Tibial nerve (tissue), 4 donors: ENCODE data around the gene GCHFR. TPM values are rescaled to one million over a fixed set of nuclear protein-coding genes. Genes with fewer than 3 reads are reported as not detected.

Source experiments
- DNase-seq, 2 donors: peaks; one replicate each; pipeline ENCODE4 v3.0.0-alpha.2; 2019; ENCODE audit warnings: low spot score in 2 of 2
- H3K27ac ChIP-seq, 4 donors: fragments of 200-600 bp; sonication (generic) in 3 of 4; one replicate each; pipeline ENCODE4 v1.5.1; 2017 to 2019; ENCODE audit warnings: mild to moderate bottlenecking in 1 of 4
- H3K27me3 ChIP-seq, 2 donors: fragments of 200-600 bp; sonication (generic) in 1 of 2; one replicate each; pipeline versions ENCODE4 v1.5.1 to v1.6.0; 2017 to 2019
- H3K36me3 ChIP-seq, 3 donors: fragments of 200-600 bp; sonication (generic); one replicate each; pipeline ENCODE4 v1.5.1; 2018 to 2019
- H3K4me1 ChIP-seq, 4 donors: fragments of 200-600 bp; sonication (generic) in 3 of 4; one replicate each; pipeline ENCODE4 v1.5.1; 2017 to 2019
- H3K4me3 ChIP-seq, 4 donors: fragments of 200-600 bp; sonication (generic) in 3 of 4; one replicate each; pipeline ENCODE4 v1.5.1; 2017 to 2019; ENCODE audit warnings: mild to moderate bottlenecking in 1 of 4, moderate library complexity in 1 of 4
- H3K9me3 ChIP-seq, 4 donors: fragments of 200-600 bp; sonication (generic) in 3 of 4; one replicate each; pipeline ENCODE4 v1.5.1; 2017 to 2019
- EP300 ChIP-seq, 2 donors: sonication (generic); formaldehyde crosslinking; IDR thresholded peaks; one replicate each; pipeline ENCODE4 v1.6.1; 2017; ENCODE audit warnings: antibody characterized with exemption in 2 of 2, mild to moderate bottlenecking in 1 of 2
- POLR2A ChIP-seq, 2 donors: fragments of 450-650 bp; IDR thresholded peaks; one replicate each; pipeline ENCODE4 v1.6.1; 2017; ENCODE audit warnings: antibody characterized with exemption in 2 of 2, mild to moderate bottlenecking in 2 of 2, moderate library complexity in 2 of 2
- WGBS, 2 donors: methylation state at CpG; one replicate each; pipeline ENCODE4 v1.1.5; 2018; 5-methylcytosine and 5-hydroxymethylcytosine counted together
- total RNA-seq, 4 donors: library from RNA; depleted of rRNA; stranded (reverse); fragments of >200 nt; gene quantifications; one replicate each; pipeline ENCODE4 v1.1.0, GENCODE V29; 2016
- TF ChIP-seq, protein P1 (sequence below), 5 experiments: fragments of 200-600 bp in 3 of 5; fragments of 450-650 bp in 2 of 5; sonication (generic) in 3 of 5; IDR thresholded peaks; one replicate each; pipeline ENCODE4 v1.5.1; 2016 to 2019; ENCODE audit warnings: antibody characterized with exemption in 5 of 5, mild to moderate bottlenecking in 3 of 5, moderate library complexity in 2 of 5

The GCHFR gene
- total RNA-seq, 4 donors from 2014 or later: 24.5 to 49.4 (median 44.1) TPM

DNA sequence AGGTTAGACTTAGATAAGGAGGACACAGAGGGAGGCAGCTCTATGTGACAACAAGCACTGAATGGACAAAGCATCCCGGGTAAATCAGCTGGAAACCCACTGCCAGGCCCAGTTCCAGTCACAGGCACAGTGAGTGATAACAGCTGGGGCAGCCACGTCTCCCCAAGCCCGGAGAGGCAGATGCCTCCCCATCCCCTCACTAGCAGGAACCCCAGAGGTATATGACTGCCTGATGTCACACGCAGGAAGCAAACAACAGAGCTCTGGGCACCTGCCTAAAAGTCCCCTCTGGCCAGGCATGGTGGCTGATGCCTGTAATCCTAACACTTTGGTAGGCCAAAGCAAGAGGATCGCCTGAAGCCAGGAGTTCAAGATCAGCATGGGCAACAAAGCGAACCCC, 24.1 kb downstream of the GCHFR start:
- TF ChIP-seq, protein P1, sequence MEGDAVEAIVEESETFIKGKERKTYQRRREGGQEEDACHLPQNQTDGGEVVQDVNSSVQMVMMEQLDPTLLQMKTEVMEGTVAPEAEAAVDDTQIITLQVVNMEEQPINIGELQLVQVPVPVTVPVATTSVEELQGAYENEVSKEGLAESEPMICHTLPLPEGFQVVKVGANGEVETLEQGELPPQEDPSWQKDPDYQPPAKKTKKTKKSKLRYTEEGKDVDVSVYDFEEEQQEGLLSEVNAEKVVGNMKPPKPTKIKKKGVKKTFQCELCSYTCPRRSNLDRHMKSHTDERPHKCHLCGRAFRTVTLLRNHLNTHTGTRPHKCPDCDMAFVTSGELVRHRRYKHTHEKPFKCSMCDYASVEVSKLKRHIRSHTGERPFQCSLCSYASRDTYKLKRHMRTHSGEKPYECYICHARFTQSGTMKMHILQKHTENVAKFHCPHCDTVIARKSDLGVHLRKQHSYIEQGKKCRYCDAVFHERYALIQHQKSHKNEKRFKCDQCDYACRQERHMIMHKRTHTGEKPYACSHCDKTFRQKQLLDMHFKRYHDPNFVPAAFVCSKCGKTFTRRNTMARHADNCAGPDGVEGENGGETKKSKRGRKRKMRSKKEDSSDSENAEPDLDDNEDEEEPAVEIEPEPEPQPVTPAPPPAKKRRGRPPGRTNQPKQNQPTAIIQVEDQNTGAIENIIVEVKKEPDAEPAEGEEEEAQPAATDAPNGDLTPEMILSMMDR (IDR thresholded peaks at IDR 0.05): no peak
- TF ChIP-seq POLR2A (IDR thresholded peaks at IDR 0.05): no peak
- no peak for TF ChIP-seq EP300 (IDR thresholded peaks at IDR 0.05)
- Histone ChIP-seq H3K27me3 (no peaks in the 10 kb centered on the region), H3K27ac (peak overlapping the region in 2 of 4 donors; percentile 20 to 62), H3K9me3 (no peaks in the 10 kb centered on the region), H3K4me3 (no peak overlapping the region), H3K36me3 (peaks cover 0 to 22% (median 0%) of the 10 kb centered on the region in 3 donors), H3K4me1 (peaks cover 0 to 26% (median 6%) of the 10 kb centered on the region in 4 donors)
- DNase-seq: no peak
- WGBS, 2 donors: 61 to 71% methylated on average over 5 to 6 of the region's 6 CpGs

DNA sequence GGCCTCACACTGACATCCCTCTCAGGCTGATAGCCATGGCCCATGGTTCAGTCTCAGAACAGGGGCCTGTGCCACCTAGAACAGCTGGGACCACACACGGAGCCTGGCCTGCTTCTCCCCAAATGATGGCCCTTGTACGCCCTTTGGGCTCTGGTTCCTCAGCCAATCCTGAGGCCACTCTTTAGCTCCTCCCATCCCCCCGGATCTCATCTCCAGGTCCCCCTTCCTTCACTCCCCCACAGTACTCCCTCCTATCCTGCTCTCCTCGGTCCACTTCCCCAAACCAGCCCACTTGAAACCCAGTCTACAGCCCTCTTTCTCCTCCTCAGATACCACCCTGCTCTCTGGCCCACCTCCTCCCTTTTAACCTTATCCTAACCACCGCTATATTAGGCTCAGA, 25.3 kb downstream of the GCHFR start:
- Histone ChIP-seq H3K27me3 (no peaks in the 10 kb centered on the region), H3K4me1 (peaks cover 0 to 29% (median 6%) of the 10 kb centered on the region in 4 donors), H3K36me3 (peaks cover 0 to 22% (median 0%) of the 10 kb centered on the region in 3 donors), H3K4me3 (no peak overlapping the region), H3K9me3 (no peaks in the 10 kb centered on the region), H3K27ac (no peak overlapping the region)
- no peak for TF ChIP-seq EP300 (IDR thresholded peaks at IDR 0.05)
- no peak for TF ChIP-seq POLR2A (IDR thresholded peaks at IDR 0.05)
- TF ChIP-seq, protein P1 (IDR thresholded peaks at IDR 0.05): no peak
- 74 to 77% methylated on average over 5 of the region's 5 CpGs for WGBS, 2 donors
- DNase-seq: no peak

DNA sequence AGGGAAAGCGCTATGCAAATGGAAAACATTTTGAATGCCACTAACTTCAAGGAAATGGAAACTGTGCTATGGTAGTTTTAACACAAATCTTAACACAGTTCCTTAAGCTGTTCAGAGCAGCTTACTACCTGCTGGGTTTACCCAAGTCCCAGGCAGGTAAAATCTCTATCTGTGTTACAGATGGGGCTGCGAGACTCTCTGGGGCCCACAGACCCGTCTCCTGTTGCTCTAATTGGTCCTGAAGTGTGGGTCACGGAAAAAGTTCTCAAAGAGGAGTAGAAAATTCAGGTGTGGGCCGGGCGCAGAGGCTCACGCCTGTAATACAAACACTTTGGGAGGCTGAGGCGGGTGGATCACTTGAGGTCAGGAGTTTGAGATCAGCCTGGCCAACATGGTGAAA, 26.1 kb downstream of the GCHFR start:
- 93 to 94% methylated on average over 8 of the region's 8 CpGs for WGBS, 2 donors
- H3K4me1 ChIP-seq: peaks cover 0 to 30% (median 6%) of the 10 kb centered on the region in 4 donors
- H3K4me3 ChIP-seq: no peak overlapping the region
- no peak overlapping the region for H3K27ac ChIP-seq
- no peaks in the 10 kb centered on the region for H3K27me3 ChIP-seq
- no peaks in the 10 kb centered on the region for H3K9me3 ChIP-seq
- TF ChIP-seq POLR2A (IDR thresholded peaks at IDR 0.05) (no peak), EP300 (IDR thresholded peaks at IDR 0.05) (no peak)
- H3K36me3 ChIP-seq: peaks cover 0 to 16% (median 0%) of the 10 kb centered on the region in 3 donors
- no peak for DNase-seq

DNA sequence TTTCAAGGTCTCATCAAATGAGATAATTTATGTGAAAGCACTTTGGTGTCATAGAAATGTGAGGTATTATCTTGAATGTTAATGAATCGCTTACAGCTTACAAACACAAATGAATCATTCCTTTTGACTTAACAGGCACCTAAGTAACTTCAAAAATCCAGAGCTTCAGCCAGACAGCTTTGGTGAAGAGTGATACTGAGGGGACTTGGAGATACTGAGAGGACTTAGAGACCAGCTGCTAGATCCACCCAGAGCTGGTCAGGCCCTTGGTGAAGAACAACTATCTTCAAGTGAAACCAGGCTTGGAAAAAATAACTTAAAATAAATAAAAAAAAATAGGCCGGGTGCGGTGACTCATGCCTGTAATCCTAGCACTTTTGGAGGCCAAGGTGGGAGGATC, 26.9 kb downstream of the GCHFR start:
- H3K9me3 ChIP-seq: no peaks in the 10 kb centered on the region
- TF ChIP-seq POLR2A (IDR thresholded peaks at IDR 0.05): no peak
- TF ChIP-seq EP300 (IDR thresholded peaks at IDR 0.05): no peak
- TF ChIP-seq, protein P1 (IDR thresholded peaks at IDR 0.05): no peak
- DNase-seq: no peak
- H3K4me3 ChIP-seq: no peak overlapping the region
- peaks cover 0 to 16% (median 0%) of the 10 kb centered on the region in 3 donors for H3K36me3 ChIP-seq
- H3K27me3 ChIP-seq: no peaks in the 10 kb centered on the region
- peaks cover 0 to 36% (median 6%) of the 10 kb centered on the region in 4 donors for H3K4me1 ChIP-seq
- 84 to 89% methylated on average over 3 of the region's 3 CpGs for WGBS, 2 donors
- H3K27ac ChIP-seq: no peak overlapping the region

DNA sequence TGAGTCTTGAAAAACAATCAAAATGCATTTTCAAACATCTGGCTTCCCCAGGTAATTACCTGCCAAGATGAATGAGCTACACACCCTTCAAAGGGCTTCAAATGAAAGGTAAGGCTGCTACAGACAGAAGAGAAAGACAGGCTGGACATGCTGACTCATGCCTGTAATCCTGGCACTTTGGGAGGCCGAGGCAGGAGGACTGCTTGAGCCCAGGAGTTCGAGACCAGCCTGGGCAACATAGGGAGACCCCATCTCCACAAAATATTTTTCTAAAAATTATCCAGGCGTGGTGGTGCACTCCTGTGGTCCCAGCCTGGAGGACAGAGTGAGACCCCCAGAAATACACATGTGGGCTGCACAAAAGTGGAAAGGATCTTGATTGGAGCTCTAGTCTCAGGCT, 28.5 kb downstream of the GCHFR start:
- H3K4me3 ChIP-seq: no peak overlapping the region
- no peak overlapping the region for H3K27ac ChIP-seq
- H3K9me3 ChIP-seq: no peaks in the 10 kb centered on the region
- WGBS, 2 donors: 97 to 100% methylated on average over 3 of the region's 3 CpGs
- TF ChIP-seq EP300 (IDR thresholded peaks at IDR 0.05) (no peak), POLR2A (IDR thresholded peaks at IDR 0.05) (no peak)
- TF ChIP-seq, protein P1 (IDR thresholded peaks at IDR 0.05): no peak
- H3K27me3 ChIP-seq: no peaks in the 10 kb centered on the region
- peaks cover 0 to 16% (median 0%) of the 10 kb centered on the region in 3 donors for H3K36me3 ChIP-seq
- DNase-seq: no peak
- H3K4me1 ChIP-seq: peaks cover 0 to 31% (median 3%) of the 10 kb centered on the region in 4 donors
